GM23338 (cell line): ENCODE measurements around the gene DTNBP1. TPM values are rescaled to one million over a fixed set of nuclear protein-coding genes. Genes with fewer than 3 reads are reported as not detected.
A peak's percentile ranks its signal among the peaks of the same experiment; 100 is the strongest.

Experiments used
- ATAC-seq: fragments of 200-7000 bp; cut with Tn5 transposase; 3 replicates; pipeline ENCODE4 v1.9.1; 2020
- DNase-seq: peaks from one replicate; pipeline ENCODE4 v3.0.0-alpha.2; 2015; ENCODE audit warnings: low spot score
- H2AFZ ChIP-seq: fragments of 200-600 bp; sonication (generic); 2 replicates; pipeline ENCODE4 v1.8.0; 2016; ENCODE audit warnings: antibody characterized with exemption, mild to moderate bottlenecking, moderate library complexity
- H3F3A ChIP-seq: fragments of 200-600 bp; sonication (generic); replicated peaks from 2 replicates; pipeline ENCODE4 v1.8.0; 2017; ENCODE audit warnings: antibody characterized with exemption, mixed run types, low read depth
- H3K27ac ChIP-seq: fragments of 200-600 bp; sonication (generic); 2 replicates; pipeline ENCODE4 v1.6.1; 2016; ENCODE audit warnings: low read depth
- H3K27me3 ChIP-seq: fragments of 200-600 bp; sonication (generic); 2 replicates; pipeline ENCODE4 v1.8.0; 2016; ENCODE audit warnings: mild to moderate bottlenecking, mixed run types, moderate library complexity; ENCODE audit not compliant: insufficient read depth
- H3K36me3 ChIP-seq: fragments of 200-600 bp; sonication (generic); 2 replicates; pipeline ENCODE4 v1.8.0; 2016; ENCODE audit warnings: mild to moderate bottlenecking; ENCODE audit not compliant: insufficient read depth
- H3K4me1 ChIP-seq: fragments of 200-600 bp; sonication (generic); 2 replicates; pipeline ENCODE4 v1.8.0; 2016; ENCODE audit warnings: mild to moderate bottlenecking, moderate library complexity; ENCODE audit not compliant: insufficient read depth
- H3K4me2 ChIP-seq: fragments of 200-600 bp; sonication (generic); 2 replicates; pipeline ENCODE4 v1.7.1; 2017; ENCODE audit warnings: mixed run types
- H3K4me3 ChIP-seq: fragments of 200-600 bp; sonication (generic); 2 replicates; pipeline ENCODE4 v1.6.1; 2016; ENCODE audit warnings: mixed run types
- H3K79me2 ChIP-seq: fragments of 200-600 bp; sonication (generic); replicated peaks from 2 replicates; pipeline ENCODE4 v1.8.0; 2017; ENCODE audit warnings: mild to moderate bottlenecking; ENCODE audit not compliant: insufficient read depth
- H3K9me2 ChIP-seq: fragments of 200-600 bp; sonication (generic); 2 replicates; pipeline ENCODE4 v1.8.0; 2017; ENCODE audit not compliant: insufficient read depth
- H4K20me1 ChIP-seq: fragments of 200-600 bp; sonication (generic); replicated peaks from 2 replicates; pipeline ENCODE4 v1.8.0; 2017; ENCODE audit warnings: mild to moderate bottlenecking; ENCODE audit not compliant: insufficient read depth
- H3K27ac Mint-ChIP-seq: 2 replicates; pipeline ENCODE4 v1.8.0; 2020; ENCODE audit warnings: inconsistent platforms, mild to moderate bottlenecking, moderate library complexity, mixed read lengths
- H3K27me3 Mint-ChIP-seq: 3 replicates; pipeline ENCODE4 v1.8.0; 2022; ENCODE audit warnings: low read depth, mild to moderate bottlenecking, moderate library complexity, mixed read lengths, inconsistent platforms; ENCODE audit not compliant: insufficient read depth, poor library complexity
- H3K36me3 Mint-ChIP-seq: 3 replicates; pipeline ENCODE4 v1.8.0; 2021; ENCODE audit warnings: low read depth, mild to moderate bottlenecking, inconsistent platforms, moderate library complexity, mixed read lengths
- H3K4me1 Mint-ChIP-seq: 3 replicates; pipeline ENCODE4 v1.8.0; 2020; ENCODE audit warnings: mild to moderate bottlenecking, inconsistent platforms, mixed read lengths
- H3K4me3 Mint-ChIP-seq: 3 replicates; pipeline ENCODE4 v1.8.0; 2021; ENCODE audit warnings: moderate library complexity, mild to moderate bottlenecking, inconsistent platforms, mixed read lengths
- H3K9me3 Mint-ChIP-seq: 3 replicates; pipeline ENCODE4 v1.8.0; 2020; ENCODE audit warnings: moderate library complexity, mild to moderate bottlenecking, inconsistent platforms, mixed read lengths
- CREB1 ChIP-seq: fragments of 250-450 bp; sonication (Bioruptor Pico); IDR thresholded peaks from 2 replicates; pipeline ENCODE4 v1.5.0; 2020; ENCODE audit warnings: low read depth, mild to moderate bottlenecking, moderate library complexity
- EZH2 ChIP-seq: fragments of 200-600 bp; sonication (generic); IDR thresholded peaks from one replicate; pipeline ENCODE4 v1.8.0; 2017; ENCODE audit warnings: antibody characterized with exemption, mild to moderate bottlenecking, low read depth; ENCODE audit not compliant: unreplicated experiment
- EZH2phosphoT487 ChIP-seq: fragments of 200-600 bp; sonication (generic); IDR thresholded peaks from one replicate; pipeline ENCODE4 v1.8.1; 2018; ENCODE audit warnings: antibody characterized with exemption; ENCODE audit not compliant: unreplicated experiment
- JUNB ChIP-seq: IDR thresholded peaks from one replicate; pipeline ENCODE4 v1.6.1; 2016; ENCODE audit warnings: antibody characterized with exemption; ENCODE audit not compliant: unreplicated experiment
- POLR2AphosphoS5 ChIP-seq: IDR thresholded peaks from 2 replicates; pipeline ENCODE4 v1.6.1; 2016; ENCODE audit warnings: antibody characterized with exemption, low read depth
- STAT1 ChIP-seq: IDR thresholded peaks from one replicate; pipeline ENCODE4 v1.6.1; 2016; ENCODE audit warnings: antibody characterized with exemption; ENCODE audit not compliant: unreplicated experiment
- ZNF331 ChIP-seq: fragments of 250-450 bp; sonication (Bioruptor Pico); IDR thresholded peaks from 2 replicates; pipeline ENCODE4 v1.5.0; 2020; ENCODE audit warnings: low read depth, mild to moderate bottlenecking, moderate library complexity
- polyA plus RNA-seq: library from polyadenylated mRNA; unstranded; fragments of >200 nt; fragmentation: Nextera tagmentation; extraction: Ambion mirVana; gene quantifications from 2 replicates; pipeline ENCODE4 v1.2.1, GENCODE V29; 2016
- total RNA-seq: library from RNA; depleted of rRNA; stranded (reverse); fragments of >200 nt; shearing (Covaris generic); gene quantifications from 2 replicates; pipeline ENCODE4 v1.2.3, GENCODE V29; 2014
- TF ChIP-seq, protein P1 (sequence below): IDR thresholded peaks from 2 replicates; pipeline ENCODE4 v1.6.1; 2016; ENCODE audit warnings: antibody characterized with exemption

Gene DTNBP1
- total and polyA plus RNA-seq, 2 experiments from 2014 or later: 12.1 to 20.1 TPM

DNA sequence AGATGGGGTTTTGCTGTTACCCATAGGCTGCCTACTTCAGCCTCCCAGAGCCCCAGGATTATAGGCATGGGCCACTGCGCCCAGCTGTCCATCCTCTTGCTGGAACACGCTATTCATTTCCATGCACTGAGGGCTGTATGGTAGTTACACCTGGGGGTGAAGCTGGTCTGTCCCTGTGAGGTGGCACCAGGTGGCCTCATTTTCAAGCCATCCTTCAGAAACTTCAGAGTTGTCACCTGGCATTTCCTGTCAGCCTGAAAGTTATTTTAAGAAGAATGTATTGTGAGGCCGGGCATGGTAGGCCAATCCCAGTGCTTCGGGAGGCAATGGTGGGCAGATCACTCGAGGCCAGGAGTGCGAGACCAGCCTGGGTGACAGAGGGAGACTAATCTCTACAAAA lies 147.6 kb downstream of the DTNBP1 start:
- peaks cover 21% of the 10 kb centered on the region; the same call in 2 of the 3 replicates for H3K4me1 Mint-ChIP-seq
- H3K36me3 ChIP-seq: peaks cover 60% of the 10 kb centered on the region
- H3F3A ChIP-seq: peaks cover 66% of the 10 kb centered on the region
- DNase-seq: no peak
- no peak overlapping the region for H3K4me3 Mint-ChIP-seq
- no peaks in the 10 kb centered on the region for H3K9me2 ChIP-seq
- no peak for ATAC-seq
- no peak overlapping the region for H3K4me2 ChIP-seq
- no peaks in the 10 kb centered on the region for H3K27me3 ChIP-seq
- peak overlapping the region; percentile 51; the same call in 1 of the 2 replicates for H3K27ac ChIP-seq
- peaks cover 2% of the 10 kb centered on the region; the same call in 2 of the 3 replicates for H3K9me3 Mint-ChIP-seq
- TF ChIP-seq EZH2phosphoT487: no peak
- TF ChIP-seq, protein P1, sequence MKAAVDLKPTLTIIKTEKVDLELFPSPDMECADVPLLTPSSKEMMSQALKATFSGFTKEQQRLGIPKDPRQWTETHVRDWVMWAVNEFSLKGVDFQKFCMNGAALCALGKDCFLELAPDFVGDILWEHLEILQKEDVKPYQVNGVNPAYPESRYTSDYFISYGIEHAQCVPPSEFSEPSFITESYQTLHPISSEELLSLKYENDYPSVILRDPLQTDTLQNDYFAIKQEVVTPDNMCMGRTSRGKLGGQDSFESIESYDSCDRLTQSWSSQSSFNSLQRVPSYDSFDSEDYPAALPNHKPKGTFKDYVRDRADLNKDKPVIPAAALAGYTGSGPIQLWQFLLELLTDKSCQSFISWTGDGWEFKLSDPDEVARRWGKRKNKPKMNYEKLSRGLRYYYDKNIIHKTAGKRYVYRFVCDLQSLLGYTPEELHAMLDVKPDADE: no peak
- no peak for TF ChIP-seq STAT1
- no peak for TF ChIP-seq CREB1
- H3K79me2 ChIP-seq: peaks cover 47% of the 10 kb centered on the region
- peaks cover 81% of the 10 kb centered on the region for H3K27me3 Mint-ChIP-seq
- H3K4me1 ChIP-seq: no peaks in the 10 kb centered on the region
- peaks cover 67% of the 10 kb centered on the region for H4K20me1 ChIP-seq
- H3K27ac Mint-ChIP-seq: no peak overlapping the region
- peaks cover 100% of the 10 kb centered on the region for H3K36me3 Mint-ChIP-seq
- H3K4me3 ChIP-seq: no peak overlapping the region
- no peak overlapping the region for H2AFZ ChIP-seq

DNA sequence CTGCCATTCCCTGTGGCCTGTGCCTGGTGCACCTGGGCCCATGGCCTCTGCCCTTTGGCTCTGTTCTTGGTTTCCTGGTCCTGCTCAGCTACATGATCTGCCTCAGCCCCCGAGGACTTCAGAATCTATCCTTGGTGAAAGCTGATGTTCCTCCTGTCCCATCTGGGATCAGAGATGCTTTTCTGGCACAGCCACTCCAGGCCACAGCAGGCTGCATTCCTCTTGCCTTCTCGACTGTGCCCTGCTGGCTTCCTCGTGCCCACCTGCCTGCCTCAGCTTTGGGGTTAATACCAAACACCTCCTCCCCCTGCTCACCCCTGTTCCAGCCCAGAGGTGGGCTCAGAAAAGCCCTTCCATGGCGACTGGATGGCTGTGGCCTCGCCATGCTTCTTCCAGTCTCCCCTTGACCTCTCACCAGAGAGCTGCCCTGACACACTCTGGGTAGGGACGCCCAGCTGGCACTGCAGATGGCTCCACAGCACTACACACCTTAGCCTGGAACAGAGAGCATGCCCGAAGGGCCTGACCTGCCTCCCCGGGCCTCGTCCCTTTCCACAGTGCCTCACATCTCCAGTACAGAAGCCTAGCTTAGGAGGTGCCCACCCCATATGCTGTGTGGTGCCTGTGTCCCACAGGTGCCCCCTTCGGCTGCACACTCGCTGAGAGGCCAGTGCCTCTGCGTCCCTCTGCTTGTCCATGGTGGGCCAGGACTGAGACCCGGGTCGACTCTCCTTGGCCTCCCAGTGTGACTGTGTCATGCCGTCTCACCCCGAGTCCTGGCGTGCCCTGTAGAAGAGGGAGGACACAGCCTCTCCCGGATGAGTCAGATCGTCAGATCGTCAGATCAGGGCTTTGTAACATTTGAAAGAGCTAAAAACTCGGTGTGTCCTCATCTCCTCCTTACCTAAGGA lies 148.8 kb downstream of the DTNBP1 start:
- peaks cover 65% of the 10 kb centered on the region for H3K36me3 ChIP-seq
- TF ChIP-seq, protein P1: no peak
- TF ChIP-seq POLR2AphosphoS5: 0 out of 2 replicates have a peak, but pooled peaks have one; percentile 21
- no peak for TF ChIP-seq ZNF331
- TF ChIP-seq EZH2: no peak
- no peak for TF ChIP-seq JUNB
- peak overlapping the region; percentile 59 for H3K27ac Mint-ChIP-seq
- H3K27ac ChIP-seq: no peak overlapping the region
- no peak for ATAC-seq
- H2AFZ ChIP-seq: no peak overlapping the region
- no peak overlapping the region for H3K4me2 ChIP-seq
- peaks cover 2% of the 10 kb centered on the region; the same call in 2 of the 3 replicates for H3K9me3 Mint-ChIP-seq
- peaks cover 22% of the 10 kb centered on the region; the same call in 2 of the 3 replicates for H3K4me1 Mint-ChIP-seq
- no peak overlapping the region for H3K4me3 Mint-ChIP-seq
- peaks cover 75% of the 10 kb centered on the region for H4K20me1 ChIP-seq
- H3K27me3 Mint-ChIP-seq: peaks cover 81% of the 10 kb centered on the region
- H3K4me1 ChIP-seq: no peaks in the 10 kb centered on the region
- H3F3A ChIP-seq: peaks cover 65% of the 10 kb centered on the region
- no peaks in the 10 kb centered on the region for H3K27me3 ChIP-seq
- peaks cover 100% of the 10 kb centered on the region for H3K36me3 Mint-ChIP-seq
- no peak for DNase-seq
- no peak overlapping the region for H3K4me3 ChIP-seq
- no peaks in the 10 kb centered on the region for H3K9me2 ChIP-seq
- H3K79me2 ChIP-seq: peaks cover 58% of the 10 kb centered on the region
